ENCODE results near the gene ARHGDIG.

Gene ARHGDIG

GRCh38 chr16:281660-282255 is 1.4 kb downstream of the ARHGDIG start:
- H3K4me3 ChIP-seq (ENCODE audit: low read depth, low read length): no peak overlapping the region
- DNase-seq (ENCODE audit: low read depth): no peak
- no peak for TF ChIP-seq CTCF (conservative IDR thresholded peaks at IDR 0.05; ENCODE audit: low read depth, low read length)

- no peak for DNase-seq (ENCODE audit: low read depth)
- TF ChIP-seq CTCF (conservative IDR thresholded peaks at IDR 0.05; ENCODE audit: low read depth, low read length): no peak
- H3K4me3 ChIP-seq (ENCODE audit: low read depth, low read length): no peak overlapping the region
Observed at GRCh38 chr16:282491-282890, 2.1 kb downstream of the ARHGDIG start.

- TF ChIP-seq CTCF (conservative IDR thresholded peaks at IDR 0.05; ENCODE audit: low read depth, low read length): no peak
- no peak for DNase-seq (ENCODE audit: low read depth)
- H3K4me3 ChIP-seq (ENCODE audit: low read depth, low read length): no peak within 1 kb of the TSS
Observed at GRCh38 chr16:283033-283805, 2.8 kb downstream of the ARHGDIG start, which contains the start of gene PDIA2. PDIA2 (plus strand) TSS chr16:283164; CDS start chr16:283170, 6 bp downstream.

GRCh38 chr16:284204-285120 is 4.1 kb downstream of the ARHGDIG start:
- no peak for TF ChIP-seq CTCF (conservative IDR thresholded peaks at IDR 0.05; ENCODE audit: low read depth, low read length)
- no peak overlapping the region for H3K4me3 ChIP-seq (ENCODE audit: low read depth, low read length)
- no peak for DNase-seq (ENCODE audit: low read depth)

- H3K4me3 ChIP-seq (ENCODE audit: low read depth, low read length): no peak overlapping the region
- no peak for TF ChIP-seq CTCF (conservative IDR thresholded peaks at IDR 0.05; ENCODE audit: low read depth, low read length)
- DNase-seq (ENCODE audit: low read depth): no peak
Observed at GRCh38 chr16:285146-286055, 5.0 kb downstream of the ARHGDIG start.
